Measurements from ENCODE around the gene ASAP3. TPM values are rescaled to one million over a fixed set of nuclear protein-coding genes. Genes with fewer than 3 reads are reported as not detected.

Gene ASAP3
- total and polyA plus RNA-seq, 2 experiments from 2014 or later = 28.0 to 98.2 TPM

- H3K27ac Mint-ChIP-seq = no peak overlapping the region
- H3K9me3 Mint-ChIP-seq = no peaks in the 10 kb centered on the region
- Histone ChIP-seq H3K9me2 (ENCODE audit: insufficient read depth) (no peaks in the 10 kb centered on the region), H4K20me1 (replicated peaks; ENCODE audit: insufficient read depth) (peaks cover 10% of the 10 kb centered on the region), H3K27me3 (ENCODE audit: insufficient read depth) (peaks cover 8% of the 10 kb centered on the region; the same call in 1 of the 2 replicates), H3F3A (replicated peaks; ENCODE audit: low read depth) (no peaks in the 10 kb centered on the region; the same call in 1 of the 2 replicates), H3K79me2 (replicated peaks; ENCODE audit: insufficient read depth) (no peaks in the 10 kb centered on the region), H3K27ac (ENCODE audit: low read depth) (no peak overlapping the region), H3K4me2 (no peak overlapping the region), H3K36me3 (ENCODE audit: insufficient read depth) (peaks cover 6% of the 10 kb centered on the region; the same call in 1 of the 2 replicates), H2AFZ (no peak overlapping the region), H3K4me3 (no peak overlapping the region), H3K4me1 (ENCODE audit: insufficient read depth) (peaks cover 4% of the 10 kb centered on the region; the same call in 1 of the 2 replicates)
- H3K4me1 Mint-ChIP-seq = peaks cover 5% of the 10 kb centered on the region
- DNase-seq (ENCODE audit: low spot score) (no peak), ATAC-seq (no peak)
- H3K4me3 Mint-ChIP-seq = no peak overlapping the region
- TF ChIP-seq ETS1 (IDR thresholded peaks at IDR 0.05) (no peak), JUNB (IDR thresholded peaks at IDR 0.05; ENCODE audit: unreplicated experiment) (no peak)
- H3K27me3 Mint-ChIP-seq (ENCODE audit: insufficient read depth, low read depth, poor library complexity) = peaks cover 15% of the 10 kb centered on the region
- H3K36me3 Mint-ChIP-seq (ENCODE audit: low read depth) = peaks cover 46% of the 10 kb centered on the region
These were observed 50.9 kb downstream of the ASAP3 start for GRCh38 chr1:23433122-23433521.

GRCh38 chr1:23431431-23431830, 52.5 kb downstream of the ASAP3 start:
- no peak overlapping the region for H3K4me3 ChIP-seq
- ATAC-seq = no peak
- H3K4me3 Mint-ChIP-seq = no peak overlapping the region
- H3K27ac Mint-ChIP-seq = no peak overlapping the region
- H2AFZ ChIP-seq = no peak overlapping the region
- H3K4me1 Mint-ChIP-seq = no peaks in the 10 kb centered on the region; the same call in 2 of the 3 replicates
- H4K20me1 ChIP-seq (replicated peaks; ENCODE audit: insufficient read depth) = peaks cover 10% of the 10 kb centered on the region
- H3K36me3 Mint-ChIP-seq (ENCODE audit: low read depth) = peaks cover 50% of the 10 kb centered on the region
- H3K27me3 Mint-ChIP-seq (ENCODE audit: insufficient read depth, low read depth, poor library complexity) = peaks cover 17% of the 10 kb centered on the region
- H3K27me3 ChIP-seq (ENCODE audit: insufficient read depth) = peaks cover 24% of the 10 kb centered on the region
- no peak overlapping the region for H3K27ac ChIP-seq (ENCODE audit: low read depth)
- no peaks in the 10 kb centered on the region for H3K9me2 ChIP-seq (ENCODE audit: insufficient read depth)
- no peaks in the 10 kb centered on the region for H3K4me1 ChIP-seq (ENCODE audit: insufficient read depth)
- no peaks in the 10 kb centered on the region for H3F3A ChIP-seq (replicated peaks; ENCODE audit: low read depth)
- H3K9me3 Mint-ChIP-seq = no peaks in the 10 kb centered on the region
- no peak for DNase-seq (ENCODE audit: low spot score)
- peaks cover 6% of the 10 kb centered on the region; the same call in 1 of the 2 replicates for H3K36me3 ChIP-seq (ENCODE audit: insufficient read depth)
- no peaks in the 10 kb centered on the region for H3K79me2 ChIP-seq (replicated peaks; ENCODE audit: insufficient read depth)
- H3K4me2 ChIP-seq = no peak overlapping the region
- TF ChIP-seq ZNF462 (CRISPR knock-in tag; IDR thresholded peaks at IDR 0.05) (no peak), EZH2phosphoT487 (IDR thresholded peaks at IDR 0.05; ENCODE audit: unreplicated experiment) (no peak), ETS1 (IDR thresholded peaks at IDR 0.05) (no peak), EZH2 (IDR thresholded peaks at IDR 0.05; ENCODE audit: low read depth, unreplicated experiment) (no peak), CREB1 (CRISPR knock-in tag; IDR thresholded peaks at IDR 0.05; ENCODE audit: low read depth) (no peak), ZNF114 (CRISPR knock-in tag; IDR thresholded peaks at IDR 0.05) (no peak), ZNF331 (CRISPR knock-in tag; IDR thresholded peaks at IDR 0.05; ENCODE audit: low read depth) (no peak), POLR2AphosphoS5 (IDR thresholded peaks at IDR 0.05; ENCODE audit: low read depth) (no peak), JUNB (IDR thresholded peaks at IDR 0.05; ENCODE audit: unreplicated experiment) (no peak), NANOG (IDR thresholded peaks at IDR 0.05; ENCODE audit: borderline replicate concordance) (no peak)
